GM12878 (cell line): Measurements from ENCODE around the gene FNTB.

Experiments used
- BCL3 ChIP-seq: IDR thresholded peaks from 2 replicates; pipeline ENCODE4 v1.6.1; 2011; ENCODE audit warnings: borderline replicate concordance, low read depth, mild to moderate bottlenecking, moderate library complexity, low read length; ENCODE audit not compliant: insufficient read depth, poor library complexity, severe bottlenecking
- CBX5 ChIP-seq: sonication (generic); IDR thresholded peaks from 2 replicates; pipeline ENCODE4 v1.6.1; 2016; ENCODE audit warnings: low read depth, moderate library complexity, mild to moderate bottlenecking, inconsistent platforms
- JUND ChIP-seq: IDR thresholded peaks from 2 replicates; pipeline ENCODE4 v1.6.1; 2012; ENCODE audit warnings: low read depth, mild to moderate bottlenecking, low read length, improper control_type of control experiment, moderate library complexity
- KDM1A ChIP-seq: fragments of 200-600 bp; sonication (generic); IDR thresholded peaks from 2 replicates; pipeline ENCODE4 v1.6.1; 2016; ENCODE audit warnings: borderline replicate concordance
- NRF1 ChIP-seq: conservative IDR thresholded peaks from 2 replicates; pipeline ENCODE4 v1.6.1; 2011; ENCODE audit warnings: mild to moderate bottlenecking, low read depth, low read length, improper control_type of control experiment
- POLR2A ChIP-seq: IDR thresholded peaks from 2 replicates; pipeline ENCODE4 v1.6.1; 2011; ENCODE audit warnings: low read depth, mild to moderate bottlenecking, low read length
- RAD21 ChIP-seq: IDR thresholded peaks from 2 replicates; pipeline ENCODE4 v1.6.1; 2011; ENCODE audit warnings: mild to moderate bottlenecking, low read depth, low read length, moderate library complexity; ENCODE audit not compliant: insufficient read depth
- RFX5 ChIP-seq: IDR thresholded peaks from 2 replicates; pipeline ENCODE4 v1.6.1; 2011; ENCODE audit warnings: low read depth, low read length, improper control_type of control experiment
- SMC3 ChIP-seq: IDR thresholded peaks from 2 replicates; pipeline ENCODE4 v1.6.1; 2011; ENCODE audit warnings: low read length, improper control_type of control experiment, borderline replicate concordance
- TF ChIP-seq, protein P1 (sequence below), 3 experiments: IDR thresholded peaks in 2 of 3; conservative IDR thresholded peaks in 1 of 3; 2 replicates each; pipeline ENCODE4 v1.5.1; 2011; ENCODE audit warnings: low read depth in 3 of 3, low read length in 3 of 3, mild to moderate bottlenecking in 3 of 3, control low read depth in 2 of 3, moderate library complexity in 2 of 3, inconsistent platforms in 1 of 3, mixed read lengths in 1 of 3; ENCODE audit not compliant: control insufficient read depth in 2 of 3, insufficient read depth in 1 of 3; ENCODE audit errors: extremely low read depth in 1 of 3
- TF ChIP-seq, protein P2 (sequence below): fragments of 450-650 bp; IDR thresholded peaks from 2 replicates; pipeline ENCODE4 v1.6.1; 2017; ENCODE audit warnings: mild to moderate bottlenecking, low read depth, inconsistent platforms; ENCODE audit not compliant: poor library complexity, severe bottlenecking
- TF ChIP-seq, protein P3 (sequence below): IDR thresholded peaks from 2 replicates; pipeline ENCODE4 v1.6.1; 2011; ENCODE audit warnings: low read depth, mild to moderate bottlenecking, low read length, moderate library complexity, borderline replicate concordance; ENCODE audit errors: extremely low read depth

DNA sequence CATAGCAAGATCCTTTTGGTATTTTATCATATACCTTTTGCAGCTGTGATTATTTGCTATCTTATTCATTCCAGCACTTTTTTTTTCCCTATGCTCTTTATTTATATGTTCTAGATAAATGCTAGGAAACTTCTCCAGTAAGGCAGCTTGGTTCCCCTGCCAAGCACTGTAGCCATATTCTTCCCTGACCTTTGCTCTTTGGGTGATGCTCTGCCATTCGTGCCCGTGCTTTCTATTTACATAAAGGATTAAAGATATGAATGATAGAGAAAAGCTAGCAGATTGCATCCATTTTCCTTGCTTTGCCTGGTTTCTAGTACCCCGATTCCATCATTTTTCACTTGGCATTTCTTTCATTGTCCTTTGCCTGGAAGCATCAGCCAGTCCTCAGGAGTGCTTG is 42.2 kb downstream of the FNTB start:
- TF ChIP-seq JUND = no peak
- TF ChIP-seq, protein P1, sequence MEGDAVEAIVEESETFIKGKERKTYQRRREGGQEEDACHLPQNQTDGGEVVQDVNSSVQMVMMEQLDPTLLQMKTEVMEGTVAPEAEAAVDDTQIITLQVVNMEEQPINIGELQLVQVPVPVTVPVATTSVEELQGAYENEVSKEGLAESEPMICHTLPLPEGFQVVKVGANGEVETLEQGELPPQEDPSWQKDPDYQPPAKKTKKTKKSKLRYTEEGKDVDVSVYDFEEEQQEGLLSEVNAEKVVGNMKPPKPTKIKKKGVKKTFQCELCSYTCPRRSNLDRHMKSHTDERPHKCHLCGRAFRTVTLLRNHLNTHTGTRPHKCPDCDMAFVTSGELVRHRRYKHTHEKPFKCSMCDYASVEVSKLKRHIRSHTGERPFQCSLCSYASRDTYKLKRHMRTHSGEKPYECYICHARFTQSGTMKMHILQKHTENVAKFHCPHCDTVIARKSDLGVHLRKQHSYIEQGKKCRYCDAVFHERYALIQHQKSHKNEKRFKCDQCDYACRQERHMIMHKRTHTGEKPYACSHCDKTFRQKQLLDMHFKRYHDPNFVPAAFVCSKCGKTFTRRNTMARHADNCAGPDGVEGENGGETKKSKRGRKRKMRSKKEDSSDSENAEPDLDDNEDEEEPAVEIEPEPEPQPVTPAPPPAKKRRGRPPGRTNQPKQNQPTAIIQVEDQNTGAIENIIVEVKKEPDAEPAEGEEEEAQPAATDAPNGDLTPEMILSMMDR (IDR thresholded peaks at IDR 0.05 in 2 of 3, conservative IDR thresholded peaks at IDR 0.05 in 1 of 3; ENCODE audit: control insufficient read depth in 2 of 3, extremely low read depth in 1 of 3, insufficient read depth in 1 of 3, low read depth in 3 of 3, low read length in 3 of 3) = no peak
- no peak for TF ChIP-seq KDM1A
- no peak for TF ChIP-seq BCL3
- TF ChIP-seq NRF1 = no peak
- TF ChIP-seq, protein P2, sequence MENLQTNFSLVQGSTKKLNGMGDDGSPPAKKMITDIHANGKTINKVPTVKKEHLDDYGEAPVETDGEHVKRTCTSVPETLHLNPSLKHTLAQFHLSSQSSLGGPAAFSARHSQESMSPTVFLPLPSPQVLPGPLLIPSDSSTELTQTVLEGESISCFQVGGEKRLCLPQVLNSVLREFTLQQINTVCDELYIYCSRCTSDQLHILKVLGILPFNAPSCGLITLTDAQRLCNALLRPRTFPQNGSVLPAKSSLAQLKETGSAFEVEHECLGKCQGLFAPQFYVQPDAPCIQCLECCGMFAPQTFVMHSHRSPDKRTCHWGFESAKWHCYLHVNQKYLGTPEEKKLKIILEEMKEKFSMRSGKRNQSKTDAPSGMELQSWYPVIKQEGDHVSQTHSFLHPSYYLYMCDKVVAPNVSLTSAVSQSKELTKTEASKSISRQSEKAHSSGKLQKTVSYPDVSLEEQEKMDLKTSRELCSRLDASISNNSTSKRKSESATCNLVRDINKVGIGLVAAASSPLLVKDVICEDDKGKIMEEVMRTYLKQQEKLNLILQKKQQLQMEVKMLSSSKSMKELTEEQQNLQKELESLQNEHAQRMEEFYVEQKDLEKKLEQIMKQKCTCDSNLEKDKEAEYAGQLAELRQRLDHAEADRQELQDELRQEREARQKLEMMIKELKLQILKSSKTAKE = no peak
- TF ChIP-seq CBX5 = no peak
- no peak for TF ChIP-seq SMC3
- no peak for TF ChIP-seq RAD21
- TF ChIP-seq, protein P3, sequence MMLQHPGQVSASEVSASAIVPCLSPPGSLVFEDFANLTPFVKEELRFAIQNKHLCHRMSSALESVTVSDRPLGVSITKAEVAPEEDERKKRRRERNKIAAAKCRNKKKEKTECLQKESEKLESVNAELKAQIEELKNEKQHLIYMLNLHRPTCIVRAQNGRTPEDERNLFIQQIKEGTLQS = no peak
- no peak for TF ChIP-seq RFX5
- TF ChIP-seq POLR2A = no peak
